Parathyroid adenoma (tissue), 2 donors: ENCODE measurements around the gene MXI1.

Experiments
- H2AFZ ChIP-seq: fragments of 300-600 bp; sonication (generic); one replicate; pipeline ENCODE4 v1.7.0; 2017; ENCODE audit warnings: antibody characterized with exemption, mild to moderate bottlenecking
- H3K27ac ChIP-seq: fragments of 300-600 bp; sonication (generic); one replicate; pipeline ENCODE4 v1.7.0; 2017
- H3K27me3 ChIP-seq: fragments of 300-600 bp; sonication (generic); one replicate; pipeline ENCODE4 v1.7.0; 2017; ENCODE audit warnings: low read length; ENCODE audit not compliant: control insufficient read depth, insufficient read depth
- H3K36me3 ChIP-seq: fragments of 300-600 bp; sonication (generic); one replicate; pipeline ENCODE4 v1.7.0; 2017; ENCODE audit warnings: low read length; ENCODE audit not compliant: control insufficient read depth, insufficient read depth
- H3K4me1 ChIP-seq: fragments of 300-600 bp; sonication (generic); one replicate; pipeline ENCODE4 v1.7.0; 2017; ENCODE audit warnings: control low read depth
- H3K4me2 ChIP-seq: fragments of 300-600 bp; sonication (generic); one replicate; pipeline ENCODE4 v1.7.0; 2017; ENCODE audit warnings: low read length
- H3K4me3 ChIP-seq: fragments of 300-600 bp; sonication (generic); one replicate; pipeline ENCODE4 v1.7.0; 2017; ENCODE audit warnings: low read depth, low read length
- H3K79me2 ChIP-seq: fragments of 300-600 bp; sonication (generic); one replicate; pipeline ENCODE4 v1.7.0; 2017; ENCODE audit warnings: control low read depth
- H3K9ac ChIP-seq: fragments of 300-600 bp; sonication (generic); one replicate; pipeline ENCODE4 v1.7.0; 2017; ENCODE audit warnings: mild to moderate bottlenecking
- H3K9me3 ChIP-seq: fragments of 300-600 bp; sonication (generic); one replicate; pipeline ENCODE4 v1.7.0; 2017; ENCODE audit warnings: low read length; ENCODE audit not compliant: control insufficient read depth
- CTCF ChIP-seq: fragments of 300-600 bp; sonication (generic); IDR thresholded peaks from one replicate; pipeline ENCODE4 v1.7.0; 2017; ENCODE audit warnings: antibody characterized with exemption, mild to moderate bottlenecking
- donor health status: primary hyperparathyroidism.

MXI1 gene

GRCh38 chr10:110205051-110205675 is 2.2 kb upstream of the MXI1 start:
- Histone ChIP-seq H3K27me3 (no peaks in the 10 kb centered on the region), H3K27ac (no peak overlapping the region), H3K79me2 (no peaks in the 10 kb centered on the region), H3K9me3 (no peaks in the 10 kb centered on the region), H3K4me3 (no peak overlapping the region), H3K4me2 (no peak overlapping the region), H3K9ac (no peak overlapping the region), H2AFZ (no peak overlapping the region), H3K36me3 (no peaks in the 10 kb centered on the region), H3K4me1 (no peaks in the 10 kb centered on the region)
- no peak for TF ChIP-seq CTCF

- no peaks in the 10 kb centered on the region for H3K9me3 ChIP-seq
- H2AFZ ChIP-seq: peak overlapping the region; percentile 82
- no peaks in the 10 kb centered on the region for H3K79me2 ChIP-seq
- no peaks in the 10 kb centered on the region for H3K27me3 ChIP-seq
- peaks cover 7% of the 10 kb centered on the region for H3K4me1 ChIP-seq
- H3K36me3 ChIP-seq: no peaks in the 10 kb centered on the region
- H3K27ac ChIP-seq: peak overlapping the region; percentile 68
- no peak for TF ChIP-seq CTCF
- no peak overlapping the region for H3K9ac ChIP-seq
- peak overlapping the region; percentile 84 for H3K4me2 ChIP-seq
- H3K4me3 ChIP-seq: peak overlapping the region; percentile 75
These were observed 604 bp downstream of the MXI1 start for GRCh38 chr10:110207805-110208613.

DNA sequence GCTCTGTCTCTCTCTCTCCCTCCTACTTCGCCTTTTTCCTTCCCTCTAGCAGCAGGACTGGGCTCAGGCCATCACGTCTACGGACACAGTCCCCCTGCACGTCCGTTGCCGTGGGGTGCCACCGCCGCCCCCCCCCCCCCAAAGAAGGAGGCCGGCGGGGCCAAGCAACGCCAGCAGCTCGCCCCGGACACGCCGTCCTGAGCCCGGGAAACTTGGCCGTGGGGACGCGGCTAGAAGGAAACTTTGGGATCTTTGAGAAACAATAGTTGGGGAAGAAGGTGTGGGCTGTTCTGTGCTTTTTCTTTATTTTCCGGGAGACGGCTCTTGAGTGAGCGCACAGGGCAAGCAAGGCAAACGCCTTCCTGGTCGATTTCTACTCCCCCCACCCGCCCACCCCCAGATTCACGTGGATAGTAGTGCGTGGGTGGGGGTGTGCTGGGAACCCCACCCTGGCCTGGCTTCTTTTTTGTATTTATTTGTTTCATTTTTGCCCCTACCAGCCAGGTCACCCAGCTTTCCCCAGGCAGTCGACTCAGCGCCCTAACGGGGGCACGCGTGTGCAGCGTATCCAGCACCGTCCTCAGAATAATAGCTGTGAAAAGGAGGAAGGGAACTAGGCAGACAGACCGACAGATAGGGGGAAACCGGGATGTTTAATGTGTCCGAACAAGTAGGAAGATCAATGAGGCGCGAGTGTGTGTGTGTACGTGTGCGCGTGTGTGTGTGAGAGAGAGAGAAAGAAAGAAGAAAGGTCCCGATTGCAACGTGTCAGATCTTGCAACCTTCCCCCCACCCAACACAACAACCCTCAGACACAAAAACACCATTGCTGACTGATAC is 1.4 kb downstream of the MXI1 start:
- Histone ChIP-seq H3K27ac (peak overlapping the region; percentile 95), H3K36me3 (no peaks in the 10 kb centered on the region), H3K9ac (no peak overlapping the region), H3K9me3 (no peaks in the 10 kb centered on the region), H2AFZ (peak overlapping the region; percentile 82), H3K4me3 (peak overlapping the region; percentile 75), H3K79me2 (no peaks in the 10 kb centered on the region), H3K4me2 (peak overlapping the region; percentile 90), H3K27me3 (no peaks in the 10 kb centered on the region), H3K4me1 (peaks cover 7% of the 10 kb centered on the region)
- TF ChIP-seq CTCF: no peak

- peaks cover 7% of the 10 kb centered on the region for H3K4me1 ChIP-seq
- no peaks in the 10 kb centered on the region for H3K36me3 ChIP-seq
- H3K9me3 ChIP-seq: no peaks in the 10 kb centered on the region
- peak overlapping the region; percentile 75 for H3K4me3 ChIP-seq
- no peaks in the 10 kb centered on the region for H3K27me3 ChIP-seq
- no peak overlapping the region for H3K9ac ChIP-seq
- peak overlapping the region; percentile 95 for H3K27ac ChIP-seq
- no peaks in the 10 kb centered on the region for H3K79me2 ChIP-seq
- no peak for TF ChIP-seq CTCF
- H3K4me2 ChIP-seq: peak overlapping the region; percentile 90
- H2AFZ ChIP-seq: peak overlapping the region; percentile 80
These were observed 2.1 kb downstream of the MXI1 start for GRCh38 chr10:110209454-110209925.
